SH-SY5Y (cell line): ENCODE data around the gene STX16.

Experiments
- GATA2 ChIP-seq: IDR thresholded peaks from 2 replicates; pipeline ENCODE4 v1.6.1; 2011; ENCODE audit warnings: mild to moderate bottlenecking, low read depth, low read length
- GATA3 ChIP-seq: IDR thresholded peaks from 2 replicates; pipeline ENCODE4 v1.6.1; 2011; ENCODE audit warnings: low read depth, mild to moderate bottlenecking, low read length, moderate library complexity

- no peak for TF ChIP-seq GATA2
- TF ChIP-seq GATA3: no peak
Observed at GRCh38 chr20:58719258-58719657, 68.2 kb downstream of the STX16 start.
